IMR-90 (cell line): ENCODE data around the gene CUBN.

Experiments used
- BHLHE40 ChIP-seq: fragments of 150-350 bp; IDR thresholded peaks from 2 replicates; pipeline ENCODE4 v1.6.1; 2016; ENCODE audit warnings: mild to moderate bottlenecking, low read depth, low read length
- CEBPB ChIP-seq: IDR thresholded peaks from 2 replicates; pipeline ENCODE4 v1.6.1; 2012; ENCODE audit warnings: low read depth, low read length, improper control_type of control experiment
- CHD1 ChIP-seq: IDR thresholded peaks from 2 replicates; pipeline ENCODE4 v1.6.1; 2012; ENCODE audit warnings: low read depth, low read length, improper control_type of control experiment
- CTCF ChIP-seq: conservative IDR thresholded peaks from 2 replicates; pipeline ENCODE4 v1.5.1; 2012; ENCODE audit warnings: mild to moderate bottlenecking, low read depth, low read length, improper control_type of control experiment
- ELK1 ChIP-seq: fragments of 150-350 bp; IDR thresholded peaks from 2 replicates; pipeline ENCODE4 v1.6.1; 2016; ENCODE audit warnings: low read depth, mild to moderate bottlenecking, low read length, moderate library complexity, borderline replicate concordance
- FOS ChIP-seq: fragments of 150-350 bp; IDR thresholded peaks from 2 replicates; pipeline ENCODE4 v1.6.1; 2016; ENCODE audit warnings: low read depth, low read length
- MXI1 ChIP-seq: IDR thresholded peaks from 2 replicates; pipeline ENCODE4 v1.6.1; 2012; ENCODE audit warnings: low read depth, mild to moderate bottlenecking, low read length, moderate library complexity, borderline replicate concordance
- POLR2A ChIP-seq: IDR thresholded peaks from 2 replicates; pipeline ENCODE4 v1.6.1; 2012; ENCODE audit warnings: mild to moderate bottlenecking, low read depth, low read length
- RAD21 ChIP-seq: IDR thresholded peaks from 2 replicates; pipeline ENCODE4 v1.6.1; 2012; ENCODE audit warnings: low read length, improper control_type of control experiment
- RFX5 ChIP-seq: IDR thresholded peaks from 2 replicates; pipeline ENCODE4 v1.8.0; 2012; ENCODE audit warnings: low read depth, mild to moderate bottlenecking, low read length, moderate library complexity
- SMC3 ChIP-seq: fragments of 150-350 bp; IDR thresholded peaks from 2 replicates; pipeline ENCODE4 v1.6.1; 2016; ENCODE audit warnings: low read depth, mild to moderate bottlenecking, antibody characterized with exemption, low read length, moderate library complexity
- TF ChIP-seq, protein P1 (sequence below): fragments of 150-350 bp; IDR thresholded peaks from 2 replicates; pipeline ENCODE4 v1.6.1; 2017; ENCODE audit warnings: mild to moderate bottlenecking, antibody characterized with exemption, low read length, low read depth

DNA sequence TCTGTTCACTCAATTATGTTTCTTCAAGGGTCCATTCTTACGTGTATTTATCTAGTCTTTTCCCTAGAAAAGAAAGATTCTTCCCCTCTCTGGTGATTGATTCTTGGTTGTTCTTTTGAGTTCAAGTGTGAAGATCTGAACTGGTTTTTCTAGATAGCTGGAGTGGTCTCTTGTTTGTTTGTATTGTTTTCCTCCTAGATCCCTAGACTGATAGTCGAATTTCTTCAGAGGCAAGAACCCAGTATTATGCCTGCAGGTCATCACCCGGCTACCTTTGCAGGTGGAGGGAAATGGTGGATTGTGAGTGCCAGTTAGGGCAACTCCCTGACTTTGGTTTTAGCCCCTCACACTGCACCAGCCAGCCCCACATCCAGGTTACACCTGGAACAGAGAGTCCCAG is 310.2 kb downstream of the CUBN start:
- no peak for TF ChIP-seq CTCF
- no peak for TF ChIP-seq SMC3
- TF ChIP-seq RFX5, result no peak
- TF ChIP-seq CEBPB, result no peak
- no peak for TF ChIP-seq POLR2A
- no peak for TF ChIP-seq RAD21
- TF ChIP-seq, protein P1, sequence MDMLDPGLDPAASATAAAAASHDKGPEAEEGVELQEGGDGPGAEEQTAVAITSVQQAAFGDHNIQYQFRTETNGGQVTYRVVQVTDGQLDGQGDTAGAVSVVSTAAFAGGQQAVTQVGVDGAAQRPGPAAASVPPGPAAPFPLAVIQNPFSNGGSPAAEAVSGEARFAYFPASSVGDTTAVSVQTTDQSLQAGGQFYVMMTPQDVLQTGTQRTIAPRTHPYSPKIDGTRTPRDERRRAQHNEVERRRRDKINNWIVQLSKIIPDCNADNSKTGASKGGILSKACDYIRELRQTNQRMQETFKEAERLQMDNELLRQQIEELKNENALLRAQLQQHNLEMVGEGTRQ, result no peak
- TF ChIP-seq BHLHE40, result no peak
- TF ChIP-seq MXI1, result no peak
- no peak for TF ChIP-seq FOS
- TF ChIP-seq CHD1, result no peak
- no peak for TF ChIP-seq ELK1
